ENCODE results near the gene SPNS3.

The SPNS3 gene

DNA sequence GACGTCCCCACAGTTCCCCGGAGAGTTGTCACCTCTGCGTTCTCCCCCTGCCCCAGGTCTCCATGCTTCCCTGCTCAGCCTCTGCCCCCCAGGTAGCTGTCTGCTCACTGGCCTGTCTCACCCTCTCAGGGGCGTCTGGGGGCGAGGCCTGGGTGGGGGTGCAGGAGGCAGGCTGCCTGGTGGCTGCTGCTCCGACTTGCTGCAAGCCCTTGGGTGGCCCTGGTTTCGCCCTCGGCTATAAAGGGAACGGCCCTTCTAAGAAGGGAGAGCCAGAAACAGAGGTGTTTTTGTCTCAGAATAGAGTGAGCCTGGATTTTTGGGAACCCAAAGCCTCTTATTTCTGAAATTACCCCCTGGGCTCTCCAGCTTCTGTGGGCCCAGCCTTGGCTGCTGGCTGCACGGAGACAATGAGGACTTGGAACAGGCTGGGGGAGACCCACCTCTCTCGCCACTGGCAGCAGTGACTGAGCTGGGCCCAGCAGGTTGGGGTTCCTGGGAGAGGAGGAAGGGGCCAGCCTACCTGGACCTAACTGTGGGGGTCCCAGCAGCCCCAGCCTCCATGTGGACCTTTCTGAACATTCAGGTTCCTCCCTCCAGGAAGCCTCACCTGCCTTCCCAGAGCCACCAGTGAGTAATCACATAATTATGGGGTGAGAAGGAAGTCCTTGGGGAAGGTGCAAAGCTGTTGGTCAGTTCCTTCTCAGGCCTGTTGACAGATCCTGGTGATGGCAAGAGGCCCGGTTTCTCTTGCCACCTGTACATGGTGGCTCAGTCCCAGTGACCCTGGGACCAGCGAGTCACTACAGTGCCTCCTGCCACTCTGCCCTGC lies 49.5 kb downstream of the SPNS3 start:
- H2AFZ ChIP-seq (ENCODE audit: low read length), result no peak overlapping the region
- TF ChIP-seq EZH2 (IDR thresholded peaks at IDR 0.05; ENCODE audit: borderline replicate concordance, low read length), result no peak
- TF ChIP-seq, protein P1, sequence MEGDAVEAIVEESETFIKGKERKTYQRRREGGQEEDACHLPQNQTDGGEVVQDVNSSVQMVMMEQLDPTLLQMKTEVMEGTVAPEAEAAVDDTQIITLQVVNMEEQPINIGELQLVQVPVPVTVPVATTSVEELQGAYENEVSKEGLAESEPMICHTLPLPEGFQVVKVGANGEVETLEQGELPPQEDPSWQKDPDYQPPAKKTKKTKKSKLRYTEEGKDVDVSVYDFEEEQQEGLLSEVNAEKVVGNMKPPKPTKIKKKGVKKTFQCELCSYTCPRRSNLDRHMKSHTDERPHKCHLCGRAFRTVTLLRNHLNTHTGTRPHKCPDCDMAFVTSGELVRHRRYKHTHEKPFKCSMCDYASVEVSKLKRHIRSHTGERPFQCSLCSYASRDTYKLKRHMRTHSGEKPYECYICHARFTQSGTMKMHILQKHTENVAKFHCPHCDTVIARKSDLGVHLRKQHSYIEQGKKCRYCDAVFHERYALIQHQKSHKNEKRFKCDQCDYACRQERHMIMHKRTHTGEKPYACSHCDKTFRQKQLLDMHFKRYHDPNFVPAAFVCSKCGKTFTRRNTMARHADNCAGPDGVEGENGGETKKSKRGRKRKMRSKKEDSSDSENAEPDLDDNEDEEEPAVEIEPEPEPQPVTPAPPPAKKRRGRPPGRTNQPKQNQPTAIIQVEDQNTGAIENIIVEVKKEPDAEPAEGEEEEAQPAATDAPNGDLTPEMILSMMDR (IDR thresholded peaks at IDR 0.05; ENCODE audit: low read length), result no peak
- H3K9me2 ChIP-seq (ENCODE audit: low read depth, low read length), result no peaks in the 10 kb centered on the region
- H3K9ac ChIP-seq (ENCODE audit: low read length), result no peak overlapping the region
- H3K79me2 ChIP-seq (ENCODE audit: insufficient read depth, low read length), result no peaks in the 10 kb centered on the region
- H3K9me3 ChIP-seq (ENCODE audit: low read length), result no peaks in the 10 kb centered on the region
- peaks cover 8% of the 10 kb centered on the region; the same call in 1 of the 2 replicates for H3K27me3 ChIP-seq (ENCODE audit: insufficient read depth, low read length)
- H3F3A ChIP-seq (ENCODE audit: insufficient read depth, low read length), result no peaks in the 10 kb centered on the region
- H3K27ac ChIP-seq (ENCODE audit: low read depth, low read length, poor library complexity, severe bottlenecking), result no peak overlapping the region
- H3K4me3 ChIP-seq (ENCODE audit: low read depth, low read length, poor library complexity, severe bottlenecking), result no peak overlapping the region
- no peaks in the 10 kb centered on the region for H3K36me3 ChIP-seq (ENCODE audit: insufficient read depth, low read length)
- H4K20me1 ChIP-seq (ENCODE audit: insufficient read depth, low read length), result no peaks in the 10 kb centered on the region
- H3K4me1 ChIP-seq (ENCODE audit: insufficient read depth, low read length, severe bottlenecking), result no peaks in the 10 kb centered on the region
- H3K4me2 ChIP-seq (ENCODE audit: low read length), result no peak overlapping the region

DNA sequence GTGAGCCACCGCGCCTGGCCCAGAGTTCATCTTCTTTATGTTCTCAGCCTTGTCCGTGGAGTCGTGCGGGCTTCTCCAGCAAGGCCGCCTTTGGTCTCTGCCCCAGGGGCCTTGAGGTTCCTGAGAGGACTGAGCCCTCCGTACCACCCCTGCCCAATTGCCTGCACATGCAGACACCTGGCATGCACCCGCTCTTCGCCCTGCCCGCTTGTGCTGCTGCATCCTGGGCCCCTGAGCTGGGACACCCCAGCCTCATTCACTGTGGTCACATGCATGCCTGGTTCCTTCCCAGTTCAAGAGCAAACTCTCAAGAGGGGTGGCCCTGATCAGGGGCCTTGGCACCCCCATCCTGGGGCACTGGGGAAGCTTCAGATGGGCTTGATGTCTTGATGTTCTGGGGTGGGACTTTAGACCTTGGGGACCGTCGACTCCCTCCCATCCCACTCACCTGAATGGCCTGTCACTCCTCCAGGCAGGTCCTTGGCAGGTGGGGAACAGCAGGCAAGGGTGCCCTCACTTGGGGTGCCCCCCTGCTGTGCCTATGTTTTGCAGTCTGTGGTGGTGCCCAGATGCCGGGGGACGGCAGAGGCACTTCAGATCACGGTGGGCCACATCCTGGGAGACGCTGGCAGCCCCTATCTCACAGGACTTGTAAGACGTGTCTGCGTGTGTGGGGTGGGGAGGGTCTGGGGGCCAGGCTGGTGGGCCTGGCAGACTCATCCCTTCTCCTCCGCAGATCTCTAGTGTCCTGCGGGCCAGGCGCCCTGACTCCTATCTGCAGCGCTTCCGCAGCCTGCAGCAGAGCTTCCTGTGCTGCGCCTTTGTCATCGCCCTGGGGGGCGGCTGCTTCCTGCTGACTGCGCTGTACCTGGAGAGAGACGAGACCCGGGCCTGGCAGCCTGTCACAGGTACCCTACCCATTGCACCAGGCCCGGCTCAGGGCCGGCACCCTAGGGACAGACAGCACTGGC lies 52.2 kb downstream of the SPNS3 start:
- Histone ChIP-seq H2AFZ (ENCODE audit: low read length) (no peak overlapping the region), H4K20me1 (ENCODE audit: insufficient read depth, low read length) (no peaks in the 10 kb centered on the region)
- TF ChIP-seq EZH2 (IDR thresholded peaks at IDR 0.05; ENCODE audit: borderline replicate concordance, low read length), result no peak
- TF ChIP-seq, protein P1 (IDR thresholded peaks at IDR 0.05; ENCODE audit: low read length), result no peak

DNA sequence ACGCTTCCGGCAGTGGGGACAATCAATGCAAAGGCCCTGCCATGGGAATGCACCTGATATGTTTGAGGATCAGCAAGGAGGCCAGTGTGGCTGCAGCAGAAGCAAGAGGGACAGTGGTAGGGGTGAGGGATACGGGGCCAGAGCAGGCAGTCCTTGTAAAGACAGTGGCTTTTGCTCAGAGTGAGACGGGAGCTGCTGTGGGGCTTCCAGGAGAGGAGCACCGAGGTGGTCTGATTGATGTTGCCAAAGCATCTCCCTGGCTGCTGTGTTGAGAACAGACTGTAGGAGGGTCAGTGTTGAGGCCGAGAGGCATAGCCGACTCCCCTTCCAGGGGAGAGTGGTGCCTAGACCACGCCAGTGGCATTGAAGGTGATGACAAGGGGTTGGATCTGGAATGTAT lies 53.6 kb downstream of the SPNS3 start:
- no peaks in the 10 kb centered on the region for H3K9me3 ChIP-seq (ENCODE audit: low read length)
- H3K9ac ChIP-seq (ENCODE audit: low read length), result no peak overlapping the region
- H3K27ac ChIP-seq (ENCODE audit: low read depth, low read length, poor library complexity, severe bottlenecking), result no peak overlapping the region
- no peak overlapping the region for H3K4me2 ChIP-seq (ENCODE audit: low read length)
- H3K9me2 ChIP-seq (ENCODE audit: low read depth, low read length), result no peaks in the 10 kb centered on the region
- no peaks in the 10 kb centered on the region for H3K36me3 ChIP-seq (ENCODE audit: insufficient read depth, low read length)
- no peaks in the 10 kb centered on the region for H3K79me2 ChIP-seq (ENCODE audit: insufficient read depth, low read length)
- H3K27me3 ChIP-seq (ENCODE audit: insufficient read depth, low read length), result no peaks in the 10 kb centered on the region
- TF ChIP-seq, protein P1 (IDR thresholded peaks at IDR 0.05; ENCODE audit: low read length), result no peak
- TF ChIP-seq EZH2 (IDR thresholded peaks at IDR 0.05; ENCODE audit: borderline replicate concordance, low read length), result no peak
- H4K20me1 ChIP-seq (ENCODE audit: insufficient read depth, low read length), result no peaks in the 10 kb centered on the region
- no peak overlapping the region for H2AFZ ChIP-seq (ENCODE audit: low read length)
- no peaks in the 10 kb centered on the region for H3K4me1 ChIP-seq (ENCODE audit: insufficient read depth, low read length, severe bottlenecking)
- no peaks in the 10 kb centered on the region for H3F3A ChIP-seq (ENCODE audit: insufficient read depth, low read length)
- no peak overlapping the region for H3K4me3 ChIP-seq (ENCODE audit: low read depth, low read length, poor library complexity, severe bottlenecking)

More for the DNA sequence above, 52.2 kb downstream of the SPNS3 start:
- H3K4me2 ChIP-seq (ENCODE audit: low read length), result no peak overlapping the region
- H3K9ac ChIP-seq (ENCODE audit: low read length), result no peak overlapping the region
- H3K4me1 ChIP-seq (ENCODE audit: insufficient read depth, low read length, severe bottlenecking), result no peaks in the 10 kb centered on the region
- no peaks in the 10 kb centered on the region for H3F3A ChIP-seq (ENCODE audit: insufficient read depth, low read length)
- no peak overlapping the region for H3K4me3 ChIP-seq (ENCODE audit: low read depth, low read length, poor library complexity, severe bottlenecking)
- no peaks in the 10 kb centered on the region for H3K36me3 ChIP-seq (ENCODE audit: insufficient read depth, low read length)
- no peaks in the 10 kb centered on the region for H3K9me2 ChIP-seq (ENCODE audit: low read depth, low read length)
- no peaks in the 10 kb centered on the region for H3K9me3 ChIP-seq (ENCODE audit: low read length)
- H3K79me2 ChIP-seq (ENCODE audit: insufficient read depth, low read length), result no peaks in the 10 kb centered on the region
- 0 out of 2 replicates have a peak, but pooled peaks cover 3% of the 10 kb centered on the region for H3K27me3 ChIP-seq (ENCODE audit: insufficient read depth, low read length)
- no peak overlapping the region for H3K27ac ChIP-seq (ENCODE audit: low read depth, low read length, poor library complexity, severe bottlenecking)

All from OCI-LY1 (cell line).